Astrocyte (in vitro differentiated cells and primary cell): ENCODE measurements around the gene SBNO2. TPM values are rescaled to one million over a fixed set of nuclear protein-coding genes. Genes with fewer than 3 reads are reported as not detected.

Experiments used
- DNase-seq: peaks from one replicate; pipeline ENCODE4 v3.0.0-alpha.2; 2010; ENCODE audit warnings: low read depth
- FAIRE-seq: peaks from 2 replicates; lab custom pipeline; 2011; peaks lifted over from hg19 to GRCh38; lab: Jason Lieb, UNC
- H2AFZ ChIP-seq: 2 replicates; pipeline ENCODE4 v1.6.0; 2012; ENCODE audit warnings: low read depth, low read length, inconsistent platforms
- H3K27ac ChIP-seq: 2 replicates; pipeline ENCODE4 v1.5.1; 2011; ENCODE audit warnings: low read depth, low read length, inconsistent platforms
- H3K27me3 ChIP-seq: 2 replicates; pipeline ENCODE4 v1.6.0; 2011; ENCODE audit warnings: low read length, inconsistent platforms; ENCODE audit not compliant: insufficient read depth
- H3K36me3 ChIP-seq: 2 replicates; pipeline ENCODE4 v1.5.1; 2011; ENCODE audit warnings: low read length, inconsistent platforms; ENCODE audit not compliant: insufficient read depth
- H3K4me1 ChIP-seq: 2 replicates; pipeline ENCODE4 v1.5.1; 2011; ENCODE audit warnings: low read length, inconsistent platforms; ENCODE audit not compliant: insufficient read depth
- H3K4me2 ChIP-seq: 2 replicates; pipeline ENCODE4 v1.6.0; 2012; ENCODE audit warnings: low read length, inconsistent platforms
- H3K4me3 ChIP-seq: 2 replicates; pipeline ENCODE4 v1.5.1; 2011; ENCODE audit warnings: low read depth, mild to moderate bottlenecking, low read length, inconsistent platforms; ENCODE audit not compliant: insufficient read depth
- H3K79me2 ChIP-seq: 2 replicates; pipeline ENCODE4 v1.6.0; 2012; ENCODE audit warnings: mild to moderate bottlenecking, low read length, inconsistent platforms; ENCODE audit not compliant: insufficient read depth
- H3K9ac ChIP-seq: 2 replicates; pipeline ENCODE4 v1.6.0; 2012; ENCODE audit warnings: mild to moderate bottlenecking, low read length, inconsistent platforms
- H3K9me3 ChIP-seq: 2 replicates; pipeline ENCODE4 v1.5.1; 2012; ENCODE audit warnings: low read depth, mild to moderate bottlenecking, low read length, inconsistent platforms; ENCODE audit not compliant: insufficient read depth
- H4K20me1 ChIP-seq: 2 replicates; pipeline ENCODE4 v1.6.0; 2012; ENCODE audit warnings: low read length, inconsistent platforms; ENCODE audit not compliant: insufficient read depth
- H3K27ac Mint-ChIP-seq: one replicate; pipeline ENCODE4 v1.8.0; 2021; ENCODE audit warnings: mild to moderate bottlenecking, mixed read lengths; ENCODE audit not compliant: unreplicated experiment
- H3K27me3 Mint-ChIP-seq: one replicate; pipeline ENCODE4 v1.8.0; 2021; ENCODE audit warnings: low read depth, mixed read lengths; ENCODE audit not compliant: unreplicated experiment
- H3K36me3 Mint-ChIP-seq: one replicate; pipeline ENCODE4 v1.8.0; 2021; ENCODE audit warnings: low read depth, mixed read lengths; ENCODE audit not compliant: unreplicated experiment
- H3K4me1 Mint-ChIP-seq: one replicate; pipeline ENCODE4 v1.8.0; 2021; ENCODE audit warnings: low read depth, mixed read lengths; ENCODE audit not compliant: unreplicated experiment
- H3K4me3 Mint-ChIP-seq: one replicate; pipeline ENCODE4 v1.8.0; 2021; ENCODE audit warnings: mild to moderate bottlenecking, moderate library complexity, mixed read lengths; ENCODE audit not compliant: unreplicated experiment
- H3K9me3 Mint-ChIP-seq: one replicate; pipeline ENCODE4 v1.8.0; 2021; ENCODE audit warnings: mild to moderate bottlenecking, mixed read lengths; ENCODE audit not compliant: unreplicated experiment
- CTCF ChIP-seq: IDR thresholded peaks from 2 replicates; pipeline ENCODE4 v1.5.1; 2011; ENCODE audit warnings: low read depth, mild to moderate bottlenecking, inconsistent platforms, low read length, moderate library complexity; ENCODE audit not compliant: insufficient read depth
- EZH2 ChIP-seq: IDR thresholded peaks from 2 replicates; pipeline ENCODE4 v1.6.1; 2012; ENCODE audit warnings: mild to moderate bottlenecking, low read length, inconsistent platforms; ENCODE audit not compliant: insufficient read depth
- total RNA-seq: library from RNA; stranded (reverse); gene quantifications from 2 replicates; pipeline ENCODE4 v1.2.1, GENCODE V29; 2021

The SBNO2 gene
- total RNA-seq, 1 donor from 2014 or later, result 39.3 TPM

GRCh38 chr19:1220477-1220930, 46.4 kb upstream of the SBNO2 start:
- peaks cover 15% of the 10 kb centered on the region for H3K4me1 ChIP-seq
- no peaks in the 10 kb centered on the region for H3K27me3 ChIP-seq
- no peak overlapping the region for H3K4me2 ChIP-seq
- no peak overlapping the region for H3K9ac ChIP-seq
- peak; percentile 3 for TF ChIP-seq CTCF
- TF ChIP-seq EZH2, result no peak
- Mint-ChIP-seq H3K4me3 (no peak overlapping the region), H3K4me1 (peaks cover 9% of the 10 kb centered on the region), H3K27me3 (no peaks in the 10 kb centered on the region), H3K27ac (no peak overlapping the region), H3K9me3 (no peaks in the 10 kb centered on the region), H3K36me3 (no peaks in the 10 kb centered on the region)
- H3K4me3 ChIP-seq, result no peak overlapping the region
- FAIRE-seq (no peak), DNase-seq (no peak)
- no peaks in the 10 kb centered on the region for H3K36me3 ChIP-seq
- H3K27ac ChIP-seq, result no peak overlapping the region
- no peaks in the 10 kb centered on the region for H3K9me3 ChIP-seq
- H4K20me1 ChIP-seq, result peaks cover 85% of the 10 kb centered on the region
- peaks cover 41% of the 10 kb centered on the region for H3K79me2 ChIP-seq
- H2AFZ ChIP-seq, result no peak overlapping the region

GRCh38 chr19:1219786-1220476, 45.9 kb upstream of the SBNO2 start:
- peaks cover 9% of the 10 kb centered on the region for H3K4me1 Mint-ChIP-seq
- Histone ChIP-seq H3K4me3 (no peak overlapping the region), H3K27me3 (no peaks in the 10 kb centered on the region), H3K9me3 (no peaks in the 10 kb centered on the region), H4K20me1 (peaks cover 85% of the 10 kb centered on the region), H3K4me1 (peaks cover 20% of the 10 kb centered on the region), H3K27ac (no peak overlapping the region), H3K9ac (no peak overlapping the region), H3K36me3 (no peaks in the 10 kb centered on the region), H2AFZ (no peak overlapping the region), H3K4me2 (no peak overlapping the region), H3K79me2 (peaks cover 47% of the 10 kb centered on the region)
- DNase-seq (no peak), FAIRE-seq (no peak)
- no peaks in the 10 kb centered on the region for H3K9me3 Mint-ChIP-seq
- H3K27me3 Mint-ChIP-seq, result no peaks in the 10 kb centered on the region
- no peak for TF ChIP-seq EZH2
- no peak for TF ChIP-seq CTCF
- no peak overlapping the region for H3K27ac Mint-ChIP-seq
- H3K36me3 Mint-ChIP-seq, result no peaks in the 10 kb centered on the region
- no peak overlapping the region for H3K4me3 Mint-ChIP-seq
